ENCODE data around the gene PRKD1. TPM values are rescaled to one million over a fixed set of nuclear protein-coding genes. Genes with fewer than 3 reads are reported as not detected.
"Not testable (repeated sequence)": the region's sequence is repeated elsewhere in the genome, so short reads cannot be mapped to it uniquely, and the experiment has no call there.

PRKD1 gene
- total RNA-seq, 1 experiment from 2014 or later = 1.2 TPM

GRCh38 chr14:29839691-29840090 is 88.0 kb downstream of the PRKD1 start:
- H3K4me2 ChIP-seq (ENCODE audit: low read length); H3K36me3 ChIP-seq (ENCODE audit: low read depth, low read length); H3K9me2 ChIP-seq (replicated peaks; ENCODE audit: low read length); H3K4me1 ChIP-seq (ENCODE audit: insufficient read depth, low read length); H3F3A ChIP-seq (ENCODE audit: low read length, unreplicated experiment); H4K20me1 ChIP-seq (ENCODE audit: low read length); POLR2A ChIA-PET (ENCODE audit: unreplicated experiment); intact Hi-C loops (cut with micrococcal nuclease); DNase-seq; H2AFZ ChIP-seq (ENCODE audit: low read length); H3K27ac ChIP-seq (ENCODE audit: low read length); H3K4me3 ChIP-seq (ENCODE audit: low read length); H3K79me2 ChIP-seq (ENCODE audit: low read length); H3K27me3 ChIP-seq (ENCODE audit: low read length); H3K9ac ChIP-seq (ENCODE audit: low read length); BruUV-seq (replicated peaks); CTCF ChIA-PET; ATAC-seq: not testable (repeated sequence)
- H3K9me3 ChIP-seq (ENCODE audit: low read length) = 0 out of 2 replicates have a peak, but pooled peaks cover 15% of the 10 kb centered on the region

- no peaks in the 10 kb centered on the region for H4K20me1 ChIP-seq (ENCODE audit: low read length)
- CTCF ChIA-PET = no interaction called here
Observed at GRCh38 chr14:29838752-29839151, 88.9 kb downstream of the PRKD1 start.

DNA sequence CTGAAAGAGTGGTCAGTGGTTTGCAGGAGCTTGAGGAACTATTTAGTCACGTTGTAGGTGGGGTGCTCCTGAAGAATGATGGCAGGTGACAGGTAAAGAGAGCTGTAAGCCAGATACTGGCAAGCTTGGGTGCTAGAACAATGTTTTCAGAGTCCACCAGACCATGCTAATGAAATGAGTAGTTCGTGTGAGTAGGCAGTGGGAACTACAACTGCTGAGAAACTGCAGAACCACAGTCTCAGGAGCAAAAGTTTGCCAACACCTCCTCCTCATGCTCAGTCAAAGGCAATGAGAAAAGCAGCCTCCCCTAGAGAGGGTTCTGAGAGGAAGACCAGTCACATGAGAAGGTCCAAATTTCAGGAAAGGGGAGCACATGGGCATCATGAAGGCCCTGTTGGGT is 91.3 kb downstream of the PRKD1 start:
- H3F3A ChIP-seq (ENCODE audit: low read length, unreplicated experiment) = no peaks in the 10 kb centered on the region
- H3K9me2 ChIP-seq (replicated peaks; ENCODE audit: low read length) = no peaks in the 10 kb centered on the region; the same call in 1 of the 2 replicates
- H4K20me1 ChIP-seq (ENCODE audit: low read length) = no peaks in the 10 kb centered on the region
- DNase-seq (no peak), ATAC-seq (no peak)
- CTCF ChIA-PET = no interaction called here
- H3K9ac ChIP-seq (ENCODE audit: low read length) = no peak overlapping the region
- POLR2A ChIA-PET (ENCODE audit: unreplicated experiment) = no interaction called here
- no TSS peak for BruUV-seq (replicated peaks)
- no peak overlapping the region for H3K4me3 ChIP-seq (ENCODE audit: low read length)
- no peaks in the 10 kb centered on the region for H3K79me2 ChIP-seq (ENCODE audit: low read length)
- H2AFZ ChIP-seq (ENCODE audit: low read length) = no peak overlapping the region
- no peaks in the 10 kb centered on the region for H3K27me3 ChIP-seq (ENCODE audit: low read length)
- H3K4me2 ChIP-seq (ENCODE audit: low read length) = no peak overlapping the region
- 0 out of 2 replicates have a peak, but pooled peaks cover 12% of the 10 kb centered on the region for H3K9me3 ChIP-seq (ENCODE audit: low read length)
- TF ChIP-seq EZH2phosphoT487 (IDR thresholded peaks at IDR 0.05; ENCODE audit: borderline replicate concordance, low read length) (no peak), CTCF (conservative IDR thresholded peaks at IDR 0.05; ENCODE audit: low read depth, low read length) (no peak), EZH2 (IDR thresholded peaks at IDR 0.05; ENCODE audit: low read length, unreplicated experiment) (no peak)
- no peak overlapping the region for H3K27ac ChIP-seq (ENCODE audit: low read length)
- H3K4me1 ChIP-seq (ENCODE audit: insufficient read depth, low read length) = no peaks in the 10 kb centered on the region
- intact Hi-C loops (cut with micrococcal nuclease) = no loop called here
- no peaks in the 10 kb centered on the region; the same call in 1 of the 2 replicates for H3K36me3 ChIP-seq (ENCODE audit: low read depth, low read length)

More at GRCh38 chr14:29838752-29839151, 88.9 kb downstream of the PRKD1 start:
- no peak overlapping the region for H3K4me2 ChIP-seq (ENCODE audit: low read length)
- H3K9ac ChIP-seq (ENCODE audit: low read length) = no peak overlapping the region
- no TSS peak for BruUV-seq (replicated peaks)
- H3K9me3 ChIP-seq (ENCODE audit: low read length) = 0 out of 2 replicates have a peak, but pooled peaks cover 15% of the 10 kb centered on the region
- no peaks in the 10 kb centered on the region for H3F3A ChIP-seq (ENCODE audit: low read length, unreplicated experiment)
- H3K4me1 ChIP-seq (ENCODE audit: insufficient read depth, low read length) = no peaks in the 10 kb centered on the region
- no peaks in the 10 kb centered on the region; the same call in 1 of the 2 replicates for H3K36me3 ChIP-seq (ENCODE audit: low read depth, low read length)
- ATAC-seq (no peak), DNase-seq (no peak)
- H3K9me2 ChIP-seq (replicated peaks; ENCODE audit: low read length) = no peaks in the 10 kb centered on the region; the same call in 1 of the 2 replicates
- no peak overlapping the region for H3K4me3 ChIP-seq (ENCODE audit: low read length)
- H3K79me2 ChIP-seq (ENCODE audit: low read length) = no peaks in the 10 kb centered on the region
- intact Hi-C loops (cut with micrococcal nuclease) = no loop called here
- no peak overlapping the region for H2AFZ ChIP-seq (ENCODE audit: low read length)
- POLR2A ChIA-PET (ENCODE audit: unreplicated experiment) = no interaction called here
- TF ChIP-seq CTCF (conservative IDR thresholded peaks at IDR 0.05; ENCODE audit: low read depth, low read length) (no peak), EZH2 (IDR thresholded peaks at IDR 0.05; ENCODE audit: low read length, unreplicated experiment) (no peak), EZH2phosphoT487 (IDR thresholded peaks at IDR 0.05; ENCODE audit: borderline replicate concordance, low read length) (no peak)
- H3K27ac ChIP-seq (ENCODE audit: low read length) = no peak overlapping the region
- H3K27me3 ChIP-seq (ENCODE audit: low read length) = no peaks in the 10 kb centered on the region
